ENCODE data around the gene DGKG. TPM values are rescaled to one million over a fixed set of nuclear protein-coding genes. Genes with fewer than 3 reads are reported as not detected.

The DGKG gene
- polyA plus RNA-seq, 3 donors: 4.2 to 9.2 (median 4.3) TPM

DNA sequence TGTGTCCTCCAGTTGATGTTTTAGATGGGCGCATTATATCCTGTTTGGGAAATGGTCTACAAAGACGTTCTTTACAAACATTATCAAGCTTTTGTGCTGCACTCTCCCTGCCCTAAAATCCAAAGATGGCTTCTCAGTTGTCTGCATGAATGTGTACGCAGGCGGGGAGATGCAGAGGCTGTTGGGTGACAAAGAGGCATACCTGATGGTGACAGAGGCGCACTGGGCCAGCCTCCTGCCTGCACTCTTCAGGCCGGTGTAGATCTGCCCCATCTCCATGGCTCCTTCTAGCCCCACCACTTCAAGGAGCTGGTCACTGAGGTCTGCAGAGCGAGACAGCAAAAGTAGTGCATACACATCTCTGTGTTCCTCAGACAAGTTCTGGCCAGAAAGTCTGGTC lies 197.3 kb downstream of the DGKG start:
- H3K27ac ChIP-seq (ENCODE audit: low read depth in 1 of 2, low read length in 2 of 2): no peak overlapping the region
- no peak overlapping the region for H3K4me3 Mint-ChIP-seq
- peaks cover 11% of the 10 kb centered on the region for H3K4me1 Mint-ChIP-seq
- H3K36me3 ChIP-seq (replicated peaks in 1 of 2; ENCODE audit: control insufficient read depth in 1 of 2, insufficient read depth in 2 of 2, low read length in 2 of 2): peaks cover 85 to 100% of the 10 kb centered on the region in 2 donors
- no peak for DNase-seq
- peaks cover 0 to 11% of the 10 kb centered on the region in 2 donors for H3K4me1 ChIP-seq (ENCODE audit: control insufficient read depth in 1 of 2, insufficient read depth in 2 of 2, low read length in 2 of 2)
- TF ChIP-seq, protein P1, sequence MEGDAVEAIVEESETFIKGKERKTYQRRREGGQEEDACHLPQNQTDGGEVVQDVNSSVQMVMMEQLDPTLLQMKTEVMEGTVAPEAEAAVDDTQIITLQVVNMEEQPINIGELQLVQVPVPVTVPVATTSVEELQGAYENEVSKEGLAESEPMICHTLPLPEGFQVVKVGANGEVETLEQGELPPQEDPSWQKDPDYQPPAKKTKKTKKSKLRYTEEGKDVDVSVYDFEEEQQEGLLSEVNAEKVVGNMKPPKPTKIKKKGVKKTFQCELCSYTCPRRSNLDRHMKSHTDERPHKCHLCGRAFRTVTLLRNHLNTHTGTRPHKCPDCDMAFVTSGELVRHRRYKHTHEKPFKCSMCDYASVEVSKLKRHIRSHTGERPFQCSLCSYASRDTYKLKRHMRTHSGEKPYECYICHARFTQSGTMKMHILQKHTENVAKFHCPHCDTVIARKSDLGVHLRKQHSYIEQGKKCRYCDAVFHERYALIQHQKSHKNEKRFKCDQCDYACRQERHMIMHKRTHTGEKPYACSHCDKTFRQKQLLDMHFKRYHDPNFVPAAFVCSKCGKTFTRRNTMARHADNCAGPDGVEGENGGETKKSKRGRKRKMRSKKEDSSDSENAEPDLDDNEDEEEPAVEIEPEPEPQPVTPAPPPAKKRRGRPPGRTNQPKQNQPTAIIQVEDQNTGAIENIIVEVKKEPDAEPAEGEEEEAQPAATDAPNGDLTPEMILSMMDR (IDR thresholded peaks at IDR 0.05): no peak
- peaks cover 85 to 90% of the 10 kb centered on the region in 2 donors for H3K36me3 Mint-ChIP-seq
- no peaks in the 10 kb centered on the region for H4K20me1 ChIP-seq (ENCODE audit: insufficient read depth, low read length)
- no peak overlapping the region for H3K4me3 ChIP-seq (replicated peaks in 1 of 3; ENCODE audit: low read depth in 2 of 3, low read length in 3 of 3)
- no peak overlapping the region for H3K4me2 ChIP-seq (replicated peaks; ENCODE audit: extremely low read depth, low read length, poor library complexity, severe bottlenecking)
- H3K9ac ChIP-seq (ENCODE audit: insufficient read depth, low read length, poor library complexity, severe bottlenecking): no peak overlapping the region
- intact Hi-C loops (cut with micrococcal nuclease): loop anchor here in 1 of 2 donors (5.0 kb wide), 1 partner anchor 52 kb away; no protein-coding TSS in a partner anchor
- no peaks in the 10 kb centered on the region for H3K27me3 Mint-ChIP-seq (ENCODE audit: low read depth in 3 of 3)
- no peaks in the 10 kb centered on the region for H3K9me3 ChIP-seq (replicated peaks in 1 of 2; ENCODE audit: control insufficient read depth in 1 of 2, insufficient read depth in 1 of 2, low read length in 2 of 2)
- no peaks in the 10 kb centered on the region for H3K27me3 ChIP-seq (ENCODE audit: control insufficient read depth in 2 of 2, insufficient read depth in 2 of 2, low read length in 2 of 2)
- no peaks in the 10 kb centered on the region for H3K9me3 Mint-ChIP-seq
- no peak overlapping the region for H3K27ac Mint-ChIP-seq
- H3K79me2 ChIP-seq (ENCODE audit: insufficient read depth, low read length): no peaks in the 10 kb centered on the region
- no peak overlapping the region for H2AFZ ChIP-seq (ENCODE audit: insufficient read depth, low read depth, low read length, poor library complexity, severe bottlenecking)
- WGBS (ENCODE audit: insufficient coverage): 100% methylated on average over 4 of the region's 7 CpGs

DNA sequence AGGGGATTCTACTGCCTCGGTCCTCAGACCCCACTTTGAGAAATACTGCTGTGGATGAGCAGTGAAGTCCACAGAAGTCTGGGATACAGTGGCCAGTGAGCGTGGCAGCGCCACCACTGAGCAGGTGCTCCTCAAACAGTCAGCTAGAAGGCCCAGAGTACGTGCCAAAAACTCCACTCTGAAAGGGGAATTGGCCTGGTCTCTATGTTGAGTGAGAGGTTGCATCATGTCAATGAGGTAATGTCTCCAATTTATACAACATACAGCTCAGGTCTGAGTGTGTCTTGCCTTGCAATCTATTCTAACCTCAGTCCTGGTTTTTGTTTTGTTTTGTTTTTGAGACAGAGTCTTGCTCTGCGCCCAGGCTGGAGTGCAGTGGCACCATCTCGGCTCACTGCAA lies 199.8 kb downstream of the DGKG start:
- peaks cover 65 to 77% of the 10 kb centered on the region in 2 donors for H3K36me3 Mint-ChIP-seq
- peak overlapping the region in 1 of 2 donors; percentile 54 for H3K4me3 Mint-ChIP-seq
- Histone ChIP-seq H3K9ac (ENCODE audit: insufficient read depth, low read length, poor library complexity, severe bottlenecking) (no peak overlapping the region), H3K4me3 (replicated peaks in 1 of 3; ENCODE audit: low read depth in 2 of 3, low read length in 3 of 3) (no peak overlapping the region), H3K4me2 (replicated peaks; ENCODE audit: extremely low read depth, low read length, poor library complexity, severe bottlenecking) (no peak overlapping the region), H3K27me3 (ENCODE audit: control insufficient read depth in 2 of 2, insufficient read depth in 2 of 2, low read length in 2 of 2) (no peaks in the 10 kb centered on the region), H3K27ac (ENCODE audit: low read depth in 1 of 2, low read length in 2 of 2) (no peak overlapping the region), H4K20me1 (ENCODE audit: insufficient read depth, low read length) (no peaks in the 10 kb centered on the region), H3K79me2 (ENCODE audit: insufficient read depth, low read length) (no peaks in the 10 kb centered on the region), H3K9me3 (replicated peaks in 1 of 2; ENCODE audit: control insufficient read depth in 1 of 2, insufficient read depth in 1 of 2, low read length in 2 of 2) (no peaks in the 10 kb centered on the region), H3K4me1 (ENCODE audit: control insufficient read depth in 1 of 2, insufficient read depth in 2 of 2, low read length in 2 of 2) (peaks cover 0 to 11% of the 10 kb centered on the region in 2 donors), H2AFZ (ENCODE audit: insufficient read depth, low read depth, low read length, poor library complexity, severe bottlenecking) (no peak overlapping the region), H3K36me3 (replicated peaks in 1 of 2; ENCODE audit: control insufficient read depth in 1 of 2, insufficient read depth in 2 of 2, low read length in 2 of 2) (peaks cover 66 to 87% of the 10 kb centered on the region in 2 donors)
- H3K4me1 Mint-ChIP-seq: peaks cover 11% of the 10 kb centered on the region
- intact Hi-C loops (cut with micrococcal nuclease): loop anchor here in 1 of 2 donors (5.0 kb wide), 1 partner anchor 50 kb away; no protein-coding TSS in a partner anchor
- H3K9me3 Mint-ChIP-seq: no peaks in the 10 kb centered on the region
- DNase-seq: peak; percentile 16 to 93 (median 84)
- WGBS (ENCODE audit: insufficient coverage): 91% methylated on average over 3 of the region's 6 CpGs
- TF ChIP-seq, protein P1 (IDR thresholded peaks at IDR 0.05): no peak
- H3K27ac Mint-ChIP-seq: peak overlapping the region in 6 of 7 donors; percentile 59 to 88 (median 76)
- H3K27me3 Mint-ChIP-seq (ENCODE audit: low read depth in 3 of 3): no peaks in the 10 kb centered on the region
